Duodenal mucosa (tissue), 2 donors: ENCODE measurements around the gene PLPPR5.

Source experiments
- H3K27ac ChIP-seq: one replicate; pipeline ENCODE4 v1.7.0; 2013; ENCODE audit warnings: low read depth, low read length
- H3K27me3 ChIP-seq, 2 donors: one replicate each; pipeline ENCODE4 v1.7.0; 2013; ENCODE audit warnings: low read length in 2 of 2, control low read depth in 1 of 2; ENCODE audit not compliant: insufficient read depth in 2 of 2, control insufficient read depth in 1 of 2
- H3K36me3 ChIP-seq, 2 donors: one replicate each; pipeline ENCODE4 v1.7.0; 2013; ENCODE audit warnings: low read length in 2 of 2, control low read depth in 1 of 2; ENCODE audit not compliant: insufficient read depth in 2 of 2, control insufficient read depth in 1 of 2
- H3K4me1 ChIP-seq, 2 donors: one replicate each; pipeline ENCODE4 v1.7.0; 2013; ENCODE audit warnings: low read length in 2 of 2, control low read depth in 1 of 2; ENCODE audit not compliant: insufficient read depth in 2 of 2, control insufficient read depth in 1 of 2
- H3K4me3 ChIP-seq, 2 donors: one replicate each; pipeline ENCODE4 v1.7.0; 2013; ENCODE audit warnings: low read length in 2 of 2, low read depth in 1 of 2
- H3K9ac ChIP-seq, 2 donors: one replicate each; pipeline ENCODE4 v1.7.0; 2013; ENCODE audit warnings: low read length in 2 of 2, low read depth in 1 of 2
- H3K9me3 ChIP-seq, 2 donors: one replicate each; pipeline ENCODE4 v1.7.0; 2013; ENCODE audit warnings: low read length in 2 of 2, control low read depth in 1 of 2; ENCODE audit not compliant: control insufficient read depth in 1 of 2

PLPPR5 gene

GRCh38 chr1:99003581-99004253, 944 bp downstream of the PLPPR5 start:
- H3K27me3 ChIP-seq, result peaks cover 19 to 22% of the 10 kb centered on the region in 2 donors
- H3K9me3 ChIP-seq, result no peaks in the 10 kb centered on the region
- H3K27ac ChIP-seq, result no peak overlapping the region
- H3K9ac ChIP-seq, result no peak overlapping the region
- no peaks in the 10 kb centered on the region for H3K36me3 ChIP-seq
- no peak overlapping the region for H3K4me3 ChIP-seq
- H3K4me1 ChIP-seq, result no peaks in the 10 kb centered on the region

- no peak overlapping the region for H3K4me3 ChIP-seq
- H3K27me3 ChIP-seq, result no peaks in the 10 kb centered on the region
- H3K4me1 ChIP-seq, result no peaks in the 10 kb centered on the region
- H3K9me3 ChIP-seq, result no peaks in the 10 kb centered on the region
- no peaks in the 10 kb centered on the region for H3K36me3 ChIP-seq
- no peak overlapping the region for H3K9ac ChIP-seq
- H3K27ac ChIP-seq, result no peak overlapping the region
These were observed 11.8 kb downstream of the PLPPR5 start for GRCh38 chr1:98992844-98993243.

GRCh38 chr1:98991127-98992012, 13.3 kb downstream of the PLPPR5 start:
- Histone ChIP-seq H3K9me3 (no peaks in the 10 kb centered on the region), H3K27ac (no peak overlapping the region), H3K9ac (no peak overlapping the region), H3K4me1 (no peaks in the 10 kb centered on the region), H3K4me3 (no peak overlapping the region), H3K27me3 (no peaks in the 10 kb centered on the region), H3K36me3 (no peaks in the 10 kb centered on the region)

DNA sequence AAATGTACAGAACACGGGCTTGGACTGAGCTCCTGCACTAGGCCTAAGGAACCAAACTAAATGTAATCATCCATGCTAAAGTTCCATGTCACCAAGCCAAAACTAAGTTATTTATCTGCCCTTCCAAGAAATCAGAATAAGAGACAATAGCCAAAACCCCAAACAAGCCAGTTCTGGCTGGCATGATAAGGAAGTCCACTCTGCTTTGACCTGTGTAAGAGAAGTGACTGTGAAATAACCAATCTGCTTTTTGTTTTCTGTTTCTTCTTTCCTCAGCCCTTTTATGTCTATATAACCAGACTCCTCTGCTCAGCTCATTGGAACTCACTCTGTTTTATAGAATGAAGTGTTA, 15.1 kb downstream of the PLPPR5 start:
- Histone ChIP-seq H3K4me3 (no peak overlapping the region), H3K9me3 (no peaks in the 10 kb centered on the region), H3K4me1 (no peaks in the 10 kb centered on the region), H3K36me3 (no peaks in the 10 kb centered on the region), H3K9ac (no peak overlapping the region), H3K27me3 (no peaks in the 10 kb centered on the region), H3K27ac (no peak overlapping the region)

GRCh38 chr1:98988904-98989555, 15.6 kb downstream of the PLPPR5 start:
- no peak overlapping the region for H3K4me3 ChIP-seq
- H3K9me3 ChIP-seq, result no peaks in the 10 kb centered on the region
- no peaks in the 10 kb centered on the region for H3K27me3 ChIP-seq
- H3K9ac ChIP-seq, result no peak overlapping the region
- no peaks in the 10 kb centered on the region for H3K36me3 ChIP-seq
- H3K4me1 ChIP-seq, result no peaks in the 10 kb centered on the region
- no peak overlapping the region for H3K27ac ChIP-seq

GRCh38 chr1:98985687-98986086, 19.0 kb downstream of the PLPPR5 start:
- Histone ChIP-seq H3K36me3 (no peaks in the 10 kb centered on the region), H3K4me1 (no peaks in the 10 kb centered on the region), H3K27me3 (no peaks in the 10 kb centered on the region), H3K9me3 (no peaks in the 10 kb centered on the region), H3K9ac (no peak overlapping the region), H3K27ac (no peak overlapping the region), H3K4me3 (no peak overlapping the region)

GRCh38 chr1:98981917-98982513, 22.6 kb downstream of the PLPPR5 start:
- no peak overlapping the region for H3K4me3 ChIP-seq
- H3K9me3 ChIP-seq, result no peaks in the 10 kb centered on the region
- H3K4me1 ChIP-seq, result no peaks in the 10 kb centered on the region
- no peaks in the 10 kb centered on the region for H3K36me3 ChIP-seq
- H3K27me3 ChIP-seq, result no peaks in the 10 kb centered on the region
- H3K27ac ChIP-seq, result no peak overlapping the region
- no peak overlapping the region for H3K9ac ChIP-seq

- no peaks in the 10 kb centered on the region for H3K9me3 ChIP-seq
- H3K36me3 ChIP-seq, result no peaks in the 10 kb centered on the region
- no peaks in the 10 kb centered on the region for H3K27me3 ChIP-seq
- H3K4me3 ChIP-seq, result no peak overlapping the region
- no peak overlapping the region for H3K9ac ChIP-seq
- no peak overlapping the region for H3K27ac ChIP-seq
- H3K4me1 ChIP-seq, result no peaks in the 10 kb centered on the region
These were observed 25.2 kb downstream of the PLPPR5 start for GRCh38 chr1:98979463-98979862.

GRCh38 chr1:98975810-98976209, 28.9 kb downstream of the PLPPR5 start:
- Histone ChIP-seq H3K9me3 (no peaks in the 10 kb centered on the region), H3K36me3 (no peaks in the 10 kb centered on the region), H3K4me1 (no peaks in the 10 kb centered on the region), H3K4me3 (no peak overlapping the region), H3K9ac (no peak overlapping the region), H3K27me3 (no peaks in the 10 kb centered on the region), H3K27ac (no peak overlapping the region)

DNA sequence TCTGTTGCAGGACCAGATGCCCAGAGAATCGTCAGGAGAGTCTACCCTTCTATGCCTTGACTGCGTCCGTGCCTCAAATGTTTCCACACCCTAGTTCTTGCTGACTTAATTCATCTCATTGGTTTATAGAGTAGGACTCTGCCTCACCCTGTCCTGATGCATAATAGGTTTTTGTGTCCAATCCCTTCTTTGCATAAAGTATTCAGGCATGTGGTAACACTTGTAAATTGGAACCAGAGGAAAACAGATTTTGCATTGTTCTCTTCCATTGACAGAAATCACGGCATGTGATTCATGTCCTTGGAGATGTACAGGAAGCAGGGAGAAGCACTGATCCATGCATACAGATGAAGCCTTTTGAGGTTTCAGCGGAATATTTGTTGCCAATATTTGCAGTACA, 29.5 kb downstream of the PLPPR5 start:
- Histone ChIP-seq H3K27ac (no peak overlapping the region), H3K36me3 (no peaks in the 10 kb centered on the region), H3K4me3 (no peak overlapping the region), H3K27me3 (no peaks in the 10 kb centered on the region), H3K9me3 (no peaks in the 10 kb centered on the region), H3K4me1 (no peaks in the 10 kb centered on the region), H3K9ac (no peak overlapping the region)
